Stimulated activated CD4-positive, alpha-beta T cell treated with anti-CD3 and anti-CD28 coated beads, Interleukin-12 subunit alpha, Interleukin-12 subunit beta, amount 100 ng/mL, for 48 hours (primary cell): ENCODE measurements around the gene NHERF1.

Experiments
- DNase-seq, 3 donors: peaks; one replicate each; pipeline ENCODE4 v3.0.0-alpha.2; 2020; ENCODE audit warnings: low read depth in 2 of 3, low spot score in 1 of 3

The NHERF1 gene

DNA sequence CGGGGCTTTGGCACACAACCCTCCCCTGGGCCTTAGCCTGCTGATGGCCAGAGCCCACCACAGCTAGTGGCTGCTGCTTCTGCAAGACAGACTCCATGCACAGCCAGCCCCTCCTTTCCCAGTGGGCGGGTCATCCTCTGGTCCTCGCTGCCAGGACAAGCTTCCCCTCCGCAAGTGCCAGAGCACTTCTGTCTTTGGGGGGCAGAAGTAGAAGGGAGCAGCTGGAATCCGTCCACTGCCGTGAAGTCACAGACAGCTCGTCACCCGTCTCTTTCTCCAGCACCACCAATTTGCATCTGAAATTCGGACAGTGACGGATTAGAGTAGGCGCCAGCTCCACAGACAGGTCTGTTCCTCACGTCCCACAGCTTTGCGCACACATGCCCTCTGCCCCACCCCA, 59.0 kb downstream of the NHERF1 start:
- no peak for DNase-seq

DNA sequence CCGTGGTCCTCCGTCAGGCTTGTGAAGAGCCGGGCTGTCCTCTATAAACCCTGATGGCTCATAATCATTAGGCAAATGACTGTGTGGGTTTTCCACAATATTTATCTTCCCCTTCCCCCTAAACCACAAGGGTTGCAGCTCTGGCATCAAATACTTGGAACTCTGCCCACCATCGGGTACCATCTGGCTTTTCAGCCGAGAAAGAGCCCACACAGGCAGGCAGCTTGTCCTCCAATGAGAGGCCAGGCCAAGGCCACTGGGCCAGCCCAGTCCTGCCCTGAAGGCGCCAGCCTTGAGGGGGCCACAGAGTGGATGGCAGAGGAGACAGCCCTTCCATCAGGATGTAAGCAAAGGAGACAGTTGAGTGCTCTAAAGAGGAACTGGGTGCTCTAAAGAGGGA, 59.5 kb downstream of the NHERF1 start:
- DNase-seq, result no peak

DNA sequence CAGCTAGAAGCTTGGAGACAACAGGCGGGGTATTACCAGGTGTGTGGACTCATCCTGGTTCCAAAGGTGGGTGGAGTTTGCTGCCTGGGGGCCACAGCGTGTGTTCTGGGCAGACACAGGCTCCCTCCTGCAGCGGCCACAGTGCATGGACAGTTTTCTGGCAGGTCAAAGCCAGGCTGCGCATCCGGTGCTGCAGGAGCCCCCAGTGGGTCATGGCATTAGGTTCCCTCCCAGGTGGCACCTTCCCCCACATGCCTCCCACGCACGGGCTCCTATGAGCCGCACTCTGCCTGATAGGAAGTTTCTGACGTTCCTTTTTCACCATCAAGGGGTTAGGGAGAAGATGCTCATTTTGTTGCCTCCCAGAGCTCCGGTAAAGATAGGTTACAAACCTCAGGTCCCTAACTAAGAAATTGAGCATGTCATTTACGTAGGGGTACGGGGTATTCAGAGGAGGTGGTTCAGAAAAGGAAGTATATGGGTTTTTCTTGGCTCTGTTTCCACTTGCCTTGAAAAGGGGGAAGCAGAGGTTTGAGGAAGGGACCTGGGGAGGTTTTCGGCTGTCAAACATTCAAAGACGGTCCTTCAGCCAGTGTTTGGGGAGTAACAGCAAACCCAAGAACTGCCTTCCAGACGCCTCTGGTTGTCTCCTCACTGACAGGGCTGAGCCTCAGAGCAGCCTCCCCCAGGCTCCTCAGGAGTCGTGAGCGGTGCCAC, 60.4 kb downstream of the NHERF1 start:
- no peak for DNase-seq

DNA sequence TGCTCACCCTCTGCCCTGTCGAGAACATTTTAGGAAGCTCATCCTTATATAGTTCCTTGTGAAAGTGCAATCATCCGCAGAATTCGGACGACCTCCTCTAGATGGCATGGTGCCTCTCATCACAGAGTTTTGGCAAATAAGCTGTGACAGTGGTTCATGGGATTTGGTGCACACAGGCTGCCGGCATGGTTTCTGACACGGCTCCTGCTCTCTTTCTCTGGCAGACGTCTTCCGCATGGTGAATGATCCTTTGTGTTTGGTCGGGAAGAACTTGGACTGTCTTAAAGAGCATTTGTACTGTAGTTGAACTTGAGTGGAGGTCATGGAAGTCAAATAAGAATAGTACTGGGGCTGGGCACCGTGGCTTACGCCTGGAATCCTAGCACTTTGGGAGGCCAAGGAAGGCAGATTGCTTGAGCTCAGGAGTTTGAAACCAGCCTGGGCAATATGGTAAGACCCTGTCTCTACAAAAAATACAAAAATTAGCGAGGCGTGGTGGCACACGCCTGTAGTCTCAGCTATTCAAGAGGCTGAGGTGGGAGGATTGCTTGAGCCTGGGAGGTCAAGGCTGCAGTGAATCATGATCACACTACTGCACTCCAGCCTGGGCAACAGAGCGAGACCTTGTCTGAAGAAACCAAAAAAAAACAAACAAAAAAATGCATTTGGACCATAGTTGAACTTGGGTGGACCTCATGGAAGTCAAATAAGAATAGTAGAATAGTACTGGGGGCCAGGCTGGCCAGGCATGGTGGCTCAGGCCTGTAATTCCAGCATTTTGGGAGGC, 62.5 kb downstream of the NHERF1 start:
- no peak for DNase-seq

DNA sequence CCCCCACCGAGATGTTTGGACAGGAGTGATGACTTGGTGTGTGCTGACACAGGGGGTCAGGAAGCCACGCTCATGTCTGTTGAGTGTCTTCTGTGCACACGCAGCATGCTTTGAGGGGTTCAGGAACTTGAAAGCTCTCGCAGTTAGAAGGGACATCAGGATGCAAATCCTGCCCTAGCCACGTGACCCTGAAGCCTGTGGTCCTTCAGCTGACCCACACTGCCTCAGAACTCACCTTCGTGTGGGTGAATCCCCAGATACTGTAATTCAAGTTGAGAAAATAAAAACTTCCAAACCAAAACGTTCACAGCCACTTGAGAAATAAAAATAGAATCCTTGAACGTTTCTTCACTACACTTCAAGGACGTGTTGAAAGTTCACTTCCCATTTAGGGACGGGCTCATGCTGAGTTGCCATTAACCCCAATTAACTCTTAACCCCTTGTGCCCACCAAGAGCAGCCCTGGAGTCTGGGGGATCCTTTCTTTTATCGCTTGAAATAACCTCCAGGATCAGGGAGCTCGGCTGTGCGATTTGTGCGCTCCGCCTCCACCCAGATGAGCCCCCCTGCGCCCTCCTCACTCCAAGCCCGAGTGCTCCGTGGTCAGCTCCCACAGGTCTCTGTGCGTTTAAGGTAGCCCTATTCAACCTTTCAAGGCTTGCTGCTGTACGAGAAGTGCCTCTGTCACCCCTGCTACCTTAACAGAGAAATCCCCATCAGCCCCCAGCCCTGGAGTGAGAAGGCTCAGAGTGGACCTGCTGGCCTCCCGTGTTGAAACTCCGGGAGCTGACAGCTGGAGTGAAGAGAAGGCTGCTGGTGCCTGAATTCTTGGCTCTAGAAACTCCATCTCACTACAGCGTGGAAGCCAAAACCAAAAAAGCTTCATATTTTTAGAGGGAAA, 63.9 kb downstream of the NHERF1 start:
- DNase-seq, result no peak

DNA sequence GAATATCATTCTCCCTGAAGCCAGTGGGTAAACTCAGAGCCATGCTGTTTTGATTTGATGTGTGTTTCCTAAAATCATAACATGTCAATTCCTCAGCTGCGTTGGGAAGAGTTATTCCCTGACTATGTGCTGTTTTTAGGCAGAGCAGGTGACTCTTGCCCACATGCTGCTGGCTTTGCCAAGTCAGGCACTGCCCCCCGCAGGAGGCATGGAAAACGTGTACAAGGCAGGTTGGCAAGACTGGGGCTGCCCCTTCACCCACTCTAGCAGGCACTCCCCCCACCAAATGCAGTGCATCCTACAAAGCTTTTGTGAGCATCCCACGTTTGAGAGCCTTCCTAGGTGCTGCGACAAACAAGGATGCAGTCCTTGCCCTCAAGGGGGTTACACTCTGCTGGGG, 66.0 kb downstream of the NHERF1 start:
- no peak for DNase-seq

DNA sequence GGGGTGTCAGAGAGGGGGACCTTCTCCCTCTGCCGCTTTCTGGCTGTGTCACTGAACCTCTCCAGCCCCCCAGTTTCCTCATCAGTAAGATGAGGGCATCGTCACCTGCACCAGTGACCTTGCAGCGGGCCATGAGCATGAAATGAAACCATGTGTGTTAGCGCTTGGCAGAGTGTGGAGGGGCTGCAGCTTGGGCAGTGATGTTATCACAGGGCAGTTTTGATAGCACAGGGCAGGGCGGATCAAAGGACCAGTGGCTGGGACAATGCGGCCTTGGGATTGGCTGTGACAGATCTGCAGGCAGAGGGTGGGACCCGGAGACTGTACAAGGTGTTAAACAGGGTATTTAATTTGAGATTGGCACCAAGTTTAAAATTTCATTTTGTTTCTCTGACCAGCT, 66.6 kb downstream of the NHERF1 start:
- no peak for DNase-seq

DNA sequence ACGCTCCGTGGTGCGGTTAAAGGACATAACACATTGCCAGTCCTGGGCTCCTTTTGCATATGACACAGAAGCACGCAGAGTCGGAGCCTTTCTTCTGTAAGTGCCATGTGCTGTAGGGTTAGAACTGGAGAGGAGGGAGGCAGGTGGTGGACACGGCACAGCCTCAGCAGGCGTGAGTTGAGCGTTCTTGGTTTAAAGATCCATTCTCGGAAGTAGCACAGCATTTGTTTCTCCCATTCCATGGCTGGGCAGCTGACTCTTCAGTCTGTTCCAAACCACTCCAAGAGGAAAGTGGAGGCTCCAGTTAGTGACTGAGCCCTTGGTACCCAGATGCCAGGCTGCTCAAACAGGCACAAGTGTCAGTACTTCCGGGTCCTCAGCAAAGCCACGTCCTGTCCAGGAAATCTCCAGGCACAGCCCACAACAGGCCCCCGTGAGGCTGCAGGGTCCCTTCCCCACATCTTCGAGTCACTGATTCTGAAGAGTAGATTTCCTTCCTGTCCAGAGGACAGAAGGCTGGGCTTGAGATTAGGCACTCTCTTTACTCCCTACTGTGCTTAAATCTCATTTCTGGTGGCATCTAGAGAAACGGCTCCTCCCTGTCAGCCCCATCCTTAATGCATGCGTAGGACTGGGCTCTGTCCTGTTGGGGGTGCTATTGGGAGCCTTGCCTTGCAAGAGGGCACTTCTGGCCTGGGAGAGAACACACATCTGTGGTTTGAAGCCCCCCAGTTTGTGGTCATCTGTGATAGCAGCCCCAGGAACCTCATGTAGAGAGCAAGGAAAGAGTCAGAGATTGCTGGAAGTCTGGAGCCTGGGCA, 67.3 kb downstream of the NHERF1 start:
- DNase-seq, result no peak

DNA sequence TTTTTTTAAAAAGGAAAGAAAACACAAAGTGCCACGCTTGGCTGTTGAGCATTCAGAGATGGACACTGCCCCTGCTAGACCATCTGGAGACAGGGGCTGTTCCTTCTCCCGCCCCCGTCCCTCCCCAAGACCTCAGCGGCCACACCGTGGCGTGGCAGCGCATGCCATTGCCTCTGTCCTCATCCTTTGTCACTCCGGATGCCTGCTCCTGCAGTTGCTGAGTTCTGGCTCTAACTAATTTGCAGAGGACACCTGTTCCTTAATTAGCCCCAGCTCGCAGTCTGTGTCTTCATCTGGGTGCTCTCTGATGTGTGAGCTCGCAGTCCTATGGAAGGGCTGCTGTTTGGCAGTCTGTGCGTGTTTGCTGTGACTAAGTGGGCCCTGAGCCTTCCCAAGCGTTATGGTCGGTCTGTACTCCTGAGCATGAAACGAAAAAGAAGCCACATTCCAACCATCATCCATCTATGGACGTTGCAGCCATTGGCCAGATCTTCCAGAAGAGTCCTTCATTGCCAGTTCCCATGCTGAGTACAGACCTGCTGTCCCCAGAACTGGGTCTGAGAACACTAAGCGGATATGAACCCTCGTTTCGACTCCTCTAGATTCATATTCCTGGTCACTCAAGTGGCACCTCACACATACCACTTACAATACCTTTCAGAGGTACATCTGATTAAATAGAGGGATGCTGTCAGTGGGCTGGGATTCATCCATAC, 68.6 kb downstream of the NHERF1 start:
- DNase-seq, result no peak

DNA sequence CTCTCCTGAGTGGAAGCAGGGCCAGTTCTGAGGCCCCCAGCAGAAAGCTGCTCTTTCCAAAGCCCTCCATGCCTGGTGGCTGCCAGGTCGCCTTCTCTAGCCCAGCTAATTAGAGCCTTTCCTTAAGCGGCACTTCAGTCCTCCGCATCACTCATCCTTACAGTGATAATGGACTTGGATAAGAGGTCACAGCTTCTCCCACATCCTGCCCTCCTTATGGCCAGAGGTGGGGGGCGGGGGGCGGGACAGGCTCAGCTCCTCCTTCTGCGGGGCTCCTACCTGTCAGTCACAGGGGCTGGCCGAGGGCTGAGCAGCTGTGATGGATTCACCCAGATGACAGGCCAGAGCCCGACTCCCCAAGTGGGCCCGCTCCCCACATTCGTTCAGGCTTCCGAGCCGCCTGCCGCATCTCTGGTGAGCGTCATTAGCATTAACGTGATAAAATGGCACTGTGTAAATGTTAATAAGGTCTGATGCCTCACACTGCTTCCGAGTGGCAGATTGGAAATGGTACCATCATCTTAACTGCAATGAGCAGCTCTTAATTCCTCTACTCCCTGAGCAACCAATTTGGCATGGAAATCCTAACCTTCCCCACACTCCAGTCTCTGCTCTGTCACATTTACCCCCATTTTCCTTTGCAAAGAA, 70.0 kb downstream of the NHERF1 start:
- no peak for DNase-seq
